OCI-LY7 (cell line): ENCODE data around the gene NDRG2.
A peak's percentile ranks its signal among the peaks of the same experiment; 100 is the strongest.

Source experiments
- CTCF ChIP-seq: fragments of 200-600 bp; sonication (generic); conservative IDR thresholded peaks from 2 replicates; pipeline ENCODE4 v1.5.1; 2014; ENCODE audit warnings: mild to moderate bottlenecking, antibody characterized with exemption, low read length, moderate library complexity, mixed read lengths
- EZH2phosphoT487 ChIP-seq: fragments of 200-600 bp; sonication (generic); IDR thresholded peaks from 2 replicates; pipeline ENCODE4 v1.6.1; 2018; ENCODE audit warnings: low read depth, borderline replicate concordance, mild to moderate bottlenecking, mixed run types, antibody characterized with exemption, low read length, moderate library complexity, mixed read lengths

- 0 out of 2 replicates have a peak, but pooled peaks have one; percentile 21 for TF ChIP-seq CTCF
- TF ChIP-seq EZH2phosphoT487 = no peak
These were observed 45.9 kb upstream of the NDRG2 start for GRCh38 chr14:21070610-21071224.
